Stimulated activated CD4-positive, alpha-beta T cell treated with anti-CD3 and anti-CD28 coated beads, Interleukin-15, amount 100 ng/mL, for 1 hour (primary cell): ENCODE measurements around the gene CEMP1.

Experiments
- DNase-seq, 2 donors: peaks; one replicate each; pipeline ENCODE4 v3.0.0-alpha.2; 2020; ENCODE audit warnings: low read depth in 1 of 2, low spot score in 1 of 2

CEMP1 gene

GRCh38 chr16:2486645-2487516 is 44.3 kb downstream of the CEMP1 start:
- DNase-seq: peak; percentile 61 to 63

- no peak for DNase-seq
Observed at GRCh38 chr16:2485811-2486507, 45.2 kb downstream of the CEMP1 start.

GRCh38 chr16:2484898-2485508 is 46.2 kb downstream of the CEMP1 start:
- DNase-seq: no peak

- no peak for DNase-seq
Observed at GRCh38 chr16:2483939-2484897, 47.0 kb downstream of the CEMP1 start.

- no peak for DNase-seq
Observed at GRCh38 chr16:2482708-2483534, 48.3 kb downstream of the CEMP1 start.

GRCh38 chr16:2482249-2482648 is 49.0 kb downstream of the CEMP1 start:
- no peak for DNase-seq

- no peak for DNase-seq
Observed at GRCh38 chr16:2481676-2482075, 49.5 kb downstream of the CEMP1 start.

- no peak for DNase-seq
Observed at GRCh38 chr16:2480948-2481347, 50.3 kb downstream of the CEMP1 start.
